Body of pancreas (tissue), 4 donors: ENCODE results near the gene TMF1.

Source experiments
- CTCF ChIP-seq, 7 experiments: fragments of 450-650 bp in 4 of 7; fragments of 200-600 bp in 3 of 7; sonication (generic) in 3 of 7; IDR thresholded peaks; one replicate each; pipeline ENCODE4 v1.5.1; 2016 to 2019; ENCODE audit warnings: antibody characterized with exemption in 7 of 7
- POLR2A ChIP-seq, 3 donors: fragments of 450-650 bp; IDR thresholded peaks; one replicate each; pipeline ENCODE4 v1.6.1; 2016; ENCODE audit warnings: antibody characterized with exemption in 3 of 3, mild to moderate bottlenecking in 2 of 3

DNA sequence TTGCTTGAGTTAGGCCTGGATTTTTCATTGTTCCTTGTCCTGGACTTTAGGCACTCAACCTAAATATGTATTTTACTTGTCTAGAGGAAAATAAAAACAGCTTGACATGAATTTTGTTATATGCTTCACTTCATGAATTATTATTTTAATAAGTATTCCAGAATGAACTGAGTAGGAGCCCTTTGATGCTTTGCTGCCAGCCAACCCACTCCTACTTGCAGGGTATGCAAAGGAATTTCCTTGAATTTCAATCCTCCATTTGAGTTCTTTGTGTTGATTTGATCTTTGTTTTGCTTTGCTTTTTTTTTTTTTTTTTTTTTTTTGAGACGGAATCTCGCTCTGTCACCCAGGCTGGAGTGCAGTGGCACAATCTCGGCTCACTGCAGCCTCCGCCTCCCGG lies 44.2 kb upstream of the TMF1 start:
- TF ChIP-seq POLR2A (IDR thresholded peaks at IDR 0.05) (no peak), CTCF (IDR thresholded peaks at IDR 0.05) (no peak)
